Endodermal cell (in vitro differentiated cells): ENCODE data around the gene DHX16. TPM values are rescaled to one million over a fixed set of nuclear protein-coding genes. Genes with fewer than 3 reads are reported as not detected.
A peak's percentile ranks its signal among the peaks of the same experiment; 100 is the strongest.
"Not testable (repeated sequence)": the region's sequence is repeated elsewhere in the genome, so short reads cannot be mapped to it uniquely, and the experiment has no call there.

Source experiments
- DNase-seq: peaks from one replicate; pipeline ENCODE4 v3.0.0-alpha.2; 2017
- H3K27ac ChIP-seq: 2 replicates; pipeline ENCODE4 v1.5.1; 2013; ENCODE audit warnings: mild to moderate bottlenecking, low read depth, low read length, moderate library complexity
- H3K27me3 ChIP-seq: 2 replicates; pipeline ENCODE4 v1.6.1; 2013; ENCODE audit warnings: mild to moderate bottlenecking, low read length, moderate library complexity; ENCODE audit not compliant: insufficient read depth, control insufficient read depth, poor library complexity, severe bottlenecking
- H3K36me3 ChIP-seq: 2 replicates; pipeline ENCODE4 v1.7.0; 2013; ENCODE audit warnings: mild to moderate bottlenecking, low read length, moderate library complexity; ENCODE audit not compliant: control insufficient read depth, insufficient read depth
- H3K4me1 ChIP-seq: one replicate; pipeline ENCODE4 v1.7.0; 2013; ENCODE audit warnings: low read length; ENCODE audit not compliant: control insufficient read depth, insufficient read depth
- H3K4me3 ChIP-seq: 2 replicates; pipeline ENCODE4 v1.5.1; 2013; ENCODE audit warnings: mild to moderate bottlenecking, low read length, moderate library complexity
- H3K9ac ChIP-seq: 2 replicates; pipeline ENCODE4 v1.6.1; 2013; ENCODE audit warnings: mild to moderate bottlenecking, low read length, moderate library complexity; ENCODE audit not compliant: poor library complexity, severe bottlenecking; ENCODE audit errors: extremely low read depth
- H3K9me3 ChIP-seq: 2 replicates; pipeline ENCODE4 v1.6.1; 2013; ENCODE audit warnings: mild to moderate bottlenecking, low read length, moderate library complexity; ENCODE audit not compliant: control insufficient read depth
- H3K27ac Mint-ChIP-seq: 2 replicates; pipeline ENCODE4 v1.8.0; 2020; ENCODE audit warnings: mixed read lengths
- H3K27me3 Mint-ChIP-seq: 2 replicates; pipeline ENCODE4 v1.8.0; 2021; ENCODE audit warnings: mild to moderate bottlenecking, mixed read lengths; ENCODE audit not compliant: insufficient read depth
- H3K36me3 Mint-ChIP-seq: 2 replicates; pipeline ENCODE4 v1.8.0; 2020; ENCODE audit warnings: low read depth, mixed read lengths
- H3K4me1 Mint-ChIP-seq: 2 replicates; pipeline ENCODE4 v1.8.0; 2020; ENCODE audit warnings: mixed read lengths
- H3K4me3 Mint-ChIP-seq: 2 replicates; pipeline ENCODE4 v1.8.0; 2020; ENCODE audit warnings: mild to moderate bottlenecking, moderate library complexity, mixed read lengths
- H3K9me3 Mint-ChIP-seq: 2 replicates; pipeline ENCODE4 v1.8.0; 2020; ENCODE audit warnings: mild to moderate bottlenecking, mixed read lengths
- WGBS, 2 experiments: methylation state at CpG; one replicate each; pipeline versions ENCODE4 v1.1.5 to v1.1.7; 2013; ENCODE audit warnings: missing lambda C conversion rate in 2 of 2, mixed read lengths in 1 of 2; ENCODE audit not compliant: insufficient coverage in 1 of 2, insufficient read length in 1 of 2; 5-methylcytosine and 5-hydroxymethylcytosine counted together
- total RNA-seq, 2 donors: library from RNA; stranded (reverse); fragmentation: NEBNext Ultra II Directional in 1 of 2; extraction: Animal tissue kit (Norgen Biotek cat#: 25700) in 1 of 2; gene quantifications; 2 replicates in 1 of 2; 3 replicates in 1 of 2; pipeline ENCODE4 v1.2.1, GENCODE V29; 2021
- TF ChIP-seq, protein P1 (sequence below): fragments of 200-600 bp; sonication (generic); conservative IDR thresholded peaks from 2 replicates; pipeline ENCODE4 v1.5.0; 2021; ENCODE audit warnings: antibody characterized with exemption, mild to moderate bottlenecking

DHX16 gene
- total RNA-seq, 2 donors from 2014 or later: 33.5 to 33.9 TPM

DNA sequence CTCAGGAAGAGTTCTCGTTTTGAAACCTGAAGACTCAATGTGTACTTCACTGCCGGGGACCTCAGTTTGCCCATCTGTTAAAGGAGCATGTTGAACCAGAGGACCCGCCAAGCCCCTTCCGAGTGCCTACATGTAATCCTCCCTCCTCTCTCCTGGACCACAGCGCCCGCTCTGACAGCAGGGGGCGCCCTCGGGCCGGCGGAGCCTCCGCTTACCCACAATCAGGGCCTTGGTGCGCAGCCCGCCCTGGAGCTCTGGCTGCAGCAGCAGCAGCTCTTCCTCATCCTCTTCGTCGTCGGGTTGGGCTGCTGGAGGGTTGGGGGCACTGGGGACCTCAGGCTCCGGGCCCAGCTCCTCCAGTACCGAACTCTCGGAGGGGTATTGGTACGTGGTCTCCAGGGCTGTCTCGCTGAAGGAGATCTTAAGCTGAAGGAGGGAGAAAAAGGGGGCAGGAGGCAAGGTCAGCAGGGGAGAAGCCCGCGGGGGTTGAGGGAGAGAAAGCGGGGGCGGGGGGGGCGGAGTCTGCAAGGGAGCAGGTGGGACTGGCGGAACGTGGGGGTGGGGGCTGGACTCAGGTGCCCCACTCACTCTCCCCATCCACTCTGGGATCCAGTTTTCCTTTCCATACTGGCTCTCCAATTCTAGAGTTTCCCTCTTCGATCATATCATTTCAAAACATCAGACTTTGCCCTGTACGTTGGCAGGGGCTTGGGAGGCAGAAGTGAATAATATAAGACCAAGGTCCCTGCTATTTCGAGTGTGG lies 6.3 kb upstream of the DHX16 start:
- Histone ChIP-seq H3K9me3 (no peaks in the 10 kb centered on the region), H3K4me3 (peak overlapping the region; percentile 65), H3K27ac (no peak overlapping the region), H3K4me1 (peaks cover 12% of the 10 kb centered on the region), H3K36me3 (peaks cover 41% of the 10 kb centered on the region), H3K27me3 (no peaks in the 10 kb centered on the region), H3K9ac (no peak overlapping the region)
- no peak overlapping the region for H3K4me3 Mint-ChIP-seq
- peak; percentile 97 for DNase-seq
- peaks cover 42% of the 10 kb centered on the region for H3K4me1 Mint-ChIP-seq
- H3K36me3 Mint-ChIP-seq: peaks cover 26% of the 10 kb centered on the region
- no peaks in the 10 kb centered on the region for H3K27me3 Mint-ChIP-seq
- no peak overlapping the region for H3K27ac Mint-ChIP-seq
- 25% methylated on average over 11 to 30 of the region's 31 CpGs for WGBS, 2 experiments
- TF ChIP-seq, protein P1, sequence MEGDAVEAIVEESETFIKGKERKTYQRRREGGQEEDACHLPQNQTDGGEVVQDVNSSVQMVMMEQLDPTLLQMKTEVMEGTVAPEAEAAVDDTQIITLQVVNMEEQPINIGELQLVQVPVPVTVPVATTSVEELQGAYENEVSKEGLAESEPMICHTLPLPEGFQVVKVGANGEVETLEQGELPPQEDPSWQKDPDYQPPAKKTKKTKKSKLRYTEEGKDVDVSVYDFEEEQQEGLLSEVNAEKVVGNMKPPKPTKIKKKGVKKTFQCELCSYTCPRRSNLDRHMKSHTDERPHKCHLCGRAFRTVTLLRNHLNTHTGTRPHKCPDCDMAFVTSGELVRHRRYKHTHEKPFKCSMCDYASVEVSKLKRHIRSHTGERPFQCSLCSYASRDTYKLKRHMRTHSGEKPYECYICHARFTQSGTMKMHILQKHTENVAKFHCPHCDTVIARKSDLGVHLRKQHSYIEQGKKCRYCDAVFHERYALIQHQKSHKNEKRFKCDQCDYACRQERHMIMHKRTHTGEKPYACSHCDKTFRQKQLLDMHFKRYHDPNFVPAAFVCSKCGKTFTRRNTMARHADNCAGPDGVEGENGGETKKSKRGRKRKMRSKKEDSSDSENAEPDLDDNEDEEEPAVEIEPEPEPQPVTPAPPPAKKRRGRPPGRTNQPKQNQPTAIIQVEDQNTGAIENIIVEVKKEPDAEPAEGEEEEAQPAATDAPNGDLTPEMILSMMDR: peak; percentile 99
- no peaks in the 10 kb centered on the region for H3K9me3 Mint-ChIP-seq

DNA sequence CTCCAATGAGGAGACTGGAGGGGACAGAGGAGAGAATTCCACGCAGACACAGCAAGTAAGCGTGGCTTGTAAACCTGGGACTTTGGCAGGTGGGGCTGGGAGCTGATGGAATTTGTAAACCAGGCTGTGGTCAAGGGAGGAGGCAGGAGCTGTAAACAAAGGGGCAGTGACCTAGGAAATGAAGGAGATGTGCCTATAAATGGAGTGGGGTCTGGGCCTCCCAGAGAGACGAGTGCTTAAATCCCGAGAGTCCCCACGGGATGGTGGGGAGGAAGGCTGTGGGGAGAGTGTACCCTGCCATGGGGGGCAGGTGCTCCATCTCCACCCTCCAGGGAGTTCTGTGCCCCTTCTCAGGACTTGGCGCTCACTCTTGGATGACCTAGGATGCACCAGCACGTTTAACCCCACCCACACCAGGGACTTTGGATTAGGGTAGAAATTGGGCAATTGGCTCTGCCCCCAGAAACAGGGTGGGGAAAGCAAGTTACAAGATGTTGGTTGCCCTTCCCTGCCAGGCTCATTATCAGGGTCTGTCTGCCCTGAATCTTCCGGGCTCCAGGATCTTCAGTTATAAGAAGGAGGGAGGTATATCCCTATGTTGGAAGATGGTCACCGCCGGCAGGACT lies 4.0 kb upstream of the DHX16 start:
- Histone ChIP-seq H3K27ac (no peak overlapping the region), H3K27me3 (no peaks in the 10 kb centered on the region), H3K9me3 (no peaks in the 10 kb centered on the region), H3K4me1 (no peaks in the 10 kb centered on the region), H3K4me3 (no peak overlapping the region), H3K36me3 (peaks cover 38% of the 10 kb centered on the region), H3K9ac (no peak overlapping the region)
- TF ChIP-seq, protein P1: no peak
- Mint-ChIP-seq H3K27ac (no peak overlapping the region), H3K9me3 (no peaks in the 10 kb centered on the region), H3K4me3 (no peak overlapping the region), H3K4me1 (peaks cover 20% of the 10 kb centered on the region), H3K36me3 (peaks cover 26% of the 10 kb centered on the region), H3K27me3 (no peaks in the 10 kb centered on the region)
- DNase-seq: no peak
- WGBS, 2 experiments: 93 to 98% methylated on average over 3 to 9 of the region's 10 CpGs

DNA sequence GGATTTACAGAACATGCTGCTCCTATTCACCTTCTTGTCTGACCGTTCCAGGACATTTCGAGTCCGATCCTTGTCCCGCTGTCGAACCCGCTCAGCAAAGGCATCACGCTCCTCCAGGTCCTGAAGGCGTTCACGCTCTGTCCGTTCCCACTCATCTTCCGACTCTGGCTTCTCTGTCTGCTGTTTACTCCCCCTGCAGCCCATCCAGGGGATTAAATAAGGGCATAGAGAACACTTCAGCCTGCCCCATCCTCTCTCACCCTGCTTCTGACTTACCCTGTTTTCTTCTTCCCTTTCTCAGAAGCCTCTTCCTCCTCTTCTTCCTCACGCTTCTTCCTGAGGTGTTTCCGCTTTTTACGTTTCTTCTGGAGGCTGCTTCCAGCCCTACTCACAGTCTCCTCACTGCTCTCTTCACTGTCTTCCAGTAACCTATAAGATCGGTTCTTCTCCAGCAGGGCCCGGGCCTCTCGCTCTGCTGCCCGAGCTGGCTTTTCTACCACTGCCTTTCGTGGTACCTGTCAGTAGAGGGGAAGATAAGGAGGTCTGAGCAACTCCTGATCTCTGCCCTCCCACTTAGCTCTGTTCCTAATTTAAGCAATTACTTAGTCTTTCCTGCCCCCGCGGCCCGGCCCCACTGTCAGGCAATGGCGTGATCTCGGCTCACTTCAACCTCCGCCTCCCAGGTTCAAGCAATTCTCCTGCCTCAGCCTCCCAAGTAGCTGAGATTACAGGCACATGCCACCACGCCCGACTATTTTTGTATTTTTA lies 1.9 kb downstream of the DHX16 start:
- no peak overlapping the region for H3K9ac ChIP-seq
- H3K9me3 ChIP-seq: no peaks in the 10 kb centered on the region
- no peak overlapping the region for H3K27ac ChIP-seq
- H3K27ac Mint-ChIP-seq: no peak overlapping the region
- peak overlapping the region; percentile 90 for H3K4me3 Mint-ChIP-seq
- peaks cover 13% of the 10 kb centered on the region for H3K4me1 Mint-ChIP-seq
- no peaks in the 10 kb centered on the region for H3K9me3 Mint-ChIP-seq
- H3K4me3 ChIP-seq: peak overlapping the region; percentile 99
- TF ChIP-seq, protein P1: peak; percentile 54
- no peak for DNase-seq
- no peaks in the 10 kb centered on the region for H3K4me1 ChIP-seq
- H3K27me3 ChIP-seq: no peaks in the 10 kb centered on the region
- H3K36me3 ChIP-seq: peaks cover 29% of the 10 kb centered on the region
- WGBS, 2 experiments: 87 to 93% methylated on average over 22 to 27 of the region's 27 CpGs
- no peaks in the 10 kb centered on the region for H3K27me3 Mint-ChIP-seq
- H3K36me3 Mint-ChIP-seq: peaks cover 40% of the 10 kb centered on the region

DNA sequence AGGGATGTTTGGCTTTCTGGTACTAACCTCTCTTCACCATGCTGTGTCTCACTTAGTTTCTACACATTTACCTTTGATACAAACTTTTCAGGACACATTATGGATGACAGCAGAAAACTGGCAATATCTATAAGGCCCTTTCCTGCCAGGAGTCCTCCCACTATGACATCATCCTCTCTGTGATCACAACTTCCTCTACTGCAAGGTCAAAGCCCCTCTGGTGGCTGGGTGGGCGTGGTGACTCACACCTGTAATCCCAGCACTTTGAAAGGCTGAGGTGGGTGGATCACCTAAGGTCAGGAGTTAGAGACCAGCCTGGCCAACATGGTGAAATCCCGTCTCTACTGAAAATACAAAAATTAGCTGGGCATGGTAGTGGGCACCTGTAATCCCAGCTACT lies 6.5 kb downstream of the DHX16 start:
- H3K4me1 Mint-ChIP-seq, H3K27me3 Mint-ChIP-seq, H3K27ac ChIP-seq, H3K27me3 ChIP-seq, DNase-seq, H3K27ac Mint-ChIP-seq, H3K9me3 ChIP-seq, H3K4me3 Mint-ChIP-seq, H3K4me1 ChIP-seq, H3K4me3 ChIP-seq, H3K9ac ChIP-seq, H3K9me3 Mint-ChIP-seq: not testable (repeated sequence)
- 92% methylated on average over 2 of the region's 2 CpGs; no CpG with 5 or more reads in 1 of the 2 experiments for WGBS, 2 experiments
- H3K36me3 Mint-ChIP-seq: peaks cover 76% of the 10 kb centered on the region
- peaks cover 68% of the 10 kb centered on the region for H3K36me3 ChIP-seq
